SK-N-MC (cell line): Measurements from ENCODE around the gene THAP11.

Experiments
- EZH2 ChIP-seq: fragments of 200-600 bp; sonication (generic); IDR thresholded peaks from one replicate; pipeline ENCODE4 v1.6.1; 2017; ENCODE audit warnings: antibody characterized with exemption
- FOXP2 ChIP-seq: optimal IDR thresholded peaks from 2 replicates; pipeline ENCODE3; 2011; ENCODE audit warnings: mild to moderate bottlenecking, moderate library complexity; ENCODE audit not compliant: insufficient read depth; ENCODE audit errors: extremely low read length, control extremely low read depth
- POLR2AphosphoS5 ChIP-seq: IDR thresholded peaks from 2 replicates; pipeline ENCODE4 v1.6.1; 2012; ENCODE audit warnings: mild to moderate bottlenecking, low read depth, low read length, borderline replicate concordance

- TF ChIP-seq POLR2AphosphoS5 (no peak), EZH2 (no peak), FOXP2 (no peak)
These were observed 42.6 kb downstream of the THAP11 start, which contains the start of gene NRN1L for GRCh38 chr16:67884684-67885083.
